Measurements from ENCODE around the gene TEX30. TPM values are rescaled to one million over a fixed set of nuclear protein-coding genes. Genes with fewer than 3 reads are reported as not detected.

The TEX30 gene
- 13.0 to 18.3 TPM (median 14.2 TPM) in 5 replicates for total RNA-seq (2022; extraction: Qiagen RNA extraction)

GRCh38 chr13:102773441-102774213, at the start of gene TEX30:
TSS of gene TEX30 (minus strand) at chr13:102773786. CDS start at chr13:102770026, 3,760 bp downstream.

DNA sequence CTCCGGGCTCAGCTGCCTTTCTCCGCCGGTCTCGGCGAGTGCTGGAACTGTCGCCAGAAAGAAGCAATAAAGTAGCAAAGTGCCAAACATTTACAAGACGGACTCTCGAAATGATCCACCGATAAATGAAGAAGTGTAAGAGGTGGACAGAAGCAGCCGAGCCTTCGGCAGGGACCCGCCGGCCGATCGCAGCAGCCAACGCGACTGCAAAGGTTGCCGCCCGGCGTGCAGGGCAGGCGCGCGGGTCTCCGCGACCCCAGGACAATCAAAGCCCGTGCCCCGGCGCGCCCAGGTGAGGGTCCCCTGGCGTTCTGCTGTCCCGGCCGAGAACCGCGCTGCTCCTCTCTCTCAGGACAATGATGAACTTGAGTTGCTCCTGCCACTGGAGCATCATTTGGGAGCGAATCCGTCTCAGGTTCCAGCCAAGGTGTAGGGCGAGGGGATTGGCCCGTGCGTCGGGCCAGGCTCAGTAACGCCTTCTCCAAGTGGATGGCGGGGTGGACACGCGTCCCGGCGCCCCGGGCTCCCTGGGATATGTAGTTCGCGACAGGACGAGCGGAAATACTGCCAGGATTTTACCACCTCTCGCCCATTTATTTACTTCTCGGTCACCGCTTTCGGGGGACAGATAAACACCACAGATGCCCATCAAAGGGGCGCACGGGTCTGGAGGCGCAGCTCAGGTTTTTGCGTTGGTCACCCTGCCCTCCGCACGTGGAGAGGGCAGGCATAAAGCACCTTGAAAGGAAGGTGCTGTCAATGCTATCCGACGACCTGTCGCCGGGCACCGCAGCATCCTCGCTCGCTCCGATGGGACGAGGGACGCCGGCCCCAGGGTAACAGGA, 25.2 kb upstream of the TEX30 start, which contains the start of the genes BIVM and POGLUT2:
Gene BIVM, plus strand, starts transcription at position 539 of the 845 bp plus-strand sequence. CDS start 8,149 bp downstream, outside the sequence.
Gene POGLUT2, minus strand, starts transcription at position 396 of the 845 bp plus-strand sequence. Its CDS starts 306 bp downstream, at position 90.

Other genes with a start within 250 kb of the TEX30 start
- 15.5 to 18.9 TPM (median 17.1 TPM) in 5 replicates for gene TPP2, start 176.8 kb downstream of the TEX30 start, total RNA-seq (2022; extraction: Qiagen RNA extraction)
- gene METTL21C, start 78.7 kb downstream of the TEX30 start, total RNA-seq (2022; extraction: Qiagen RNA extraction): not detected in 5 replicates
- gene POGLUT2, start 25.2 kb upstream of the TEX30 start, total RNA-seq (2022; extraction: Qiagen RNA extraction): 5.2 to 7.1 TPM (median 6.7 TPM) in 5 replicates
- gene BIVM, start 25.3 kb upstream of the TEX30 start, total RNA-seq (2022; extraction: Qiagen RNA extraction): 3.3 to 5.5 TPM (median 5.1 TPM) in 5 replicates
- 15.4 to 19.7 TPM (median 16.9 TPM) in 5 replicates for gene ERCC5, start 72.2 kb upstream of the TEX30 start, total RNA-seq (2022; extraction: Qiagen RNA extraction)

Measured in A549 treated with CORT108297 at 1 μM for 4 hours (cell line).